Neural progenitor cell (in vitro differentiated cells): ENCODE measurements around the gene TMEM232.

ENCODE experiments used
- CTCF ChIP-seq: fragments of 200-600 bp; sonication (generic); IDR thresholded peaks from 2 replicates; pipeline ENCODE4 v1.5.1; 2017; ENCODE audit warnings: antibody characterized with exemption, mild to moderate bottlenecking
- EZH2 ChIP-seq: fragments of 200-600 bp; sonication (generic); IDR thresholded peaks from 2 replicates; pipeline ENCODE4 v1.6.1; 2017; ENCODE audit warnings: antibody characterized with exemption, mild to moderate bottlenecking, moderate library complexity
- EZH2phosphoT487 ChIP-seq: fragments of 200-600 bp; sonication (generic); IDR thresholded peaks from 2 replicates; pipeline ENCODE4 v1.6.1; 2017; ENCODE audit warnings: antibody characterized with exemption

- no peak for TF ChIP-seq CTCF
- no peak for TF ChIP-seq EZH2
- TF ChIP-seq EZH2phosphoT487 = no peak
Observed at GRCh38 chr5:110514030-110514429, 212.4 kb downstream of the TMEM232 start.
